Loucy (cell line): ENCODE measurements around the gene CADM2.

Experiments used
- H2AFZ ChIP-seq: fragments of 200-600 bp; sonication (generic); 2 replicates; pipeline ENCODE4 v1.6.0; 2016; ENCODE audit warnings: antibody characterized with exemption, mild to moderate bottlenecking, low read length, moderate library complexity
- H3F3A ChIP-seq: fragments of 200-600 bp; 2 replicates; pipeline ENCODE4 v1.6.0; 2016; ENCODE audit warnings: antibody characterized with exemption, low read depth, mild to moderate bottlenecking
- H3K27me3 ChIP-seq: fragments of 200-600 bp; sonication (generic); 2 replicates; pipeline ENCODE4 v1.6.1; 2014; ENCODE audit warnings: low read length, mild to moderate bottlenecking; ENCODE audit not compliant: insufficient read depth, poor library complexity, severe bottlenecking
- H3K36me3 ChIP-seq: fragments of 200-600 bp; sonication (generic); 2 replicates; pipeline ENCODE4 v1.6.1; 2016; ENCODE audit warnings: low read length; ENCODE audit not compliant: insufficient read depth
- H3K4me1 ChIP-seq: fragments of 200-600 bp; sonication (generic); 2 replicates; pipeline ENCODE4 v1.5.1; 2014; ENCODE audit warnings: low read length, mild to moderate bottlenecking; ENCODE audit not compliant: insufficient read depth, poor library complexity, severe bottlenecking
- H3K4me2 ChIP-seq: fragments of 200-600 bp; sonication (generic); 2 replicates; pipeline ENCODE4 v1.6.0; 2014; ENCODE audit warnings: antibody characterized with exemption, low read length, low read depth, mild to moderate bottlenecking; ENCODE audit not compliant: poor library complexity, severe bottlenecking
- H3K4me3 ChIP-seq: fragments of 200-600 bp; sonication (generic); 2 replicates; pipeline ENCODE4 v1.5.1; 2014; ENCODE audit warnings: low read length, mild to moderate bottlenecking, mixed read lengths; ENCODE audit not compliant: poor library complexity, severe bottlenecking
- H3K79me2 ChIP-seq: fragments of 200-600 bp; sonication (generic); 2 replicates; pipeline ENCODE4 v1.6.1; 2014; ENCODE audit warnings: low read length; ENCODE audit not compliant: insufficient read depth
- H3K9ac ChIP-seq: fragments of 200-600 bp; sonication (generic); 2 replicates; pipeline ENCODE4 v1.6.0; 2014; ENCODE audit warnings: mild to moderate bottlenecking, low read depth, low read length, moderate library complexity; ENCODE audit not compliant: poor library complexity, severe bottlenecking
- H3K9me2 ChIP-seq: fragments of 200-600 bp; sonication (generic); replicated peaks from 2 replicates; pipeline ENCODE4 v1.6.1; 2016; ENCODE audit warnings: low read depth, low read length, mixed read lengths
- H3K9me3 ChIP-seq: fragments of 200-600 bp; sonication (generic); 2 replicates; pipeline ENCODE4 v1.6.1; 2014; ENCODE audit warnings: mild to moderate bottlenecking, antibody characterized with exemption, low read length, low read depth; ENCODE audit not compliant: insufficient read depth
- H4K20me1 ChIP-seq: fragments of 200-600 bp; sonication (generic); 2 replicates; pipeline ENCODE4 v1.6.0; 2014; ENCODE audit warnings: antibody characterized with exemption, low read length, mild to moderate bottlenecking; ENCODE audit not compliant: insufficient read depth, poor library complexity, severe bottlenecking
- EZH2phosphoT487 ChIP-seq: fragments of 200-600 bp; IDR thresholded peaks from 2 replicates; pipeline ENCODE4 v1.6.1; 2018; ENCODE audit warnings: antibody characterized with exemption, mild to moderate bottlenecking, moderate library complexity, borderline replicate concordance
- TF ChIP-seq, protein P1 (sequence below): fragments of 200-600 bp; sonication (generic); conservative IDR thresholded peaks from 2 replicates; pipeline ENCODE4 v1.5.1; 2014; ENCODE audit warnings: mild to moderate bottlenecking, antibody characterized with exemption, low read length

Gene CADM2

DNA sequence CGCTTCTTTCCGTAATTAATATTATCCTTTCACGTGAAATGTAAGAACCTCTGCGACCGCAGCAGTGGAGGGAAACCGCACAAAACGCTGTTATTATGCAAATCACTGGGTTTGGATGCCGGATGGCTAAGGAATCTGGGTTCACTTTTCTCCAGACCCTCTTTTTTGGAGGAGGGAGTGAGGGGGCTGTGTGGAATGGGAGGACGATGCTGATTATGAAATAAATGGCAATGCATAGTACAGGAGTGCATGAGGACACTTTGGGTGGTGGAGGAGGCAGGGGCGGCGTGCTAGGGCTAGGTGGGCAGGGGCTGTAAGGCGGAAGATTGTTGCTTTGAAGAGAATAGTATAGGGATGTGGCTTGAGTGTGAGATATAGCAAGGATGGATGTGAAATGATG is 1.8 kb downstream of the CADM2 start:
- H3K79me2 ChIP-seq, result no peaks in the 10 kb centered on the region
- H4K20me1 ChIP-seq, result no peaks in the 10 kb centered on the region
- no peak overlapping the region for H3K4me2 ChIP-seq
- TF ChIP-seq, protein P1, sequence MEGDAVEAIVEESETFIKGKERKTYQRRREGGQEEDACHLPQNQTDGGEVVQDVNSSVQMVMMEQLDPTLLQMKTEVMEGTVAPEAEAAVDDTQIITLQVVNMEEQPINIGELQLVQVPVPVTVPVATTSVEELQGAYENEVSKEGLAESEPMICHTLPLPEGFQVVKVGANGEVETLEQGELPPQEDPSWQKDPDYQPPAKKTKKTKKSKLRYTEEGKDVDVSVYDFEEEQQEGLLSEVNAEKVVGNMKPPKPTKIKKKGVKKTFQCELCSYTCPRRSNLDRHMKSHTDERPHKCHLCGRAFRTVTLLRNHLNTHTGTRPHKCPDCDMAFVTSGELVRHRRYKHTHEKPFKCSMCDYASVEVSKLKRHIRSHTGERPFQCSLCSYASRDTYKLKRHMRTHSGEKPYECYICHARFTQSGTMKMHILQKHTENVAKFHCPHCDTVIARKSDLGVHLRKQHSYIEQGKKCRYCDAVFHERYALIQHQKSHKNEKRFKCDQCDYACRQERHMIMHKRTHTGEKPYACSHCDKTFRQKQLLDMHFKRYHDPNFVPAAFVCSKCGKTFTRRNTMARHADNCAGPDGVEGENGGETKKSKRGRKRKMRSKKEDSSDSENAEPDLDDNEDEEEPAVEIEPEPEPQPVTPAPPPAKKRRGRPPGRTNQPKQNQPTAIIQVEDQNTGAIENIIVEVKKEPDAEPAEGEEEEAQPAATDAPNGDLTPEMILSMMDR, result no peak
- TF ChIP-seq EZH2phosphoT487, result no peak
- no peak overlapping the region for H3K9ac ChIP-seq
- H3K27me3 ChIP-seq, result no peaks in the 10 kb centered on the region
- no peaks in the 10 kb centered on the region for H3K36me3 ChIP-seq
- H3K4me3 ChIP-seq, result no peak overlapping the region
- H3K9me3 ChIP-seq, result no peaks in the 10 kb centered on the region
- H2AFZ ChIP-seq, result no peak overlapping the region
- H3K9me2 ChIP-seq, result no peaks in the 10 kb centered on the region
- no peaks in the 10 kb centered on the region for H3F3A ChIP-seq
- H3K4me1 ChIP-seq, result no peaks in the 10 kb centered on the region

DNA sequence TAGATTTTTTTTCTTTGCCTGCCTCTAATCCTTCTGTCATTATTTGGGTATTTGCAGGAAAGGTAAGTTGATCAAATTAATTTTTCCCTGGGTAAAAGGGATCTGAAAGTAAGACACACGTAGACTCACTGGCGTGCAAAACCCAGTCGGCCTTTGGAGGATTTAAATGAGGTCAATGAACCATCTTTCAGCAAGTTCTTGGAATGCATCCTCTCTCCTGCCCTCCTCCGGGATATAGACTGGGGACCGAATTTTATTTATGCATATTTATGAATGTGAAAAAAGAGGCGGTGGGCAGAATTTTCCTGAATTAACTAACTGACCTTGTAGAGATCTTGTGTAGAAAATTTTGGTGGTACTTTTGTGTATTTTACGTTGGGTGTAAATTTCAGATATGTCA is 2.2 kb downstream of the CADM2 start:
- Histone ChIP-seq H3K4me2 (no peak overlapping the region), H3K4me3 (no peak overlapping the region), H3K36me3 (no peaks in the 10 kb centered on the region)

DNA sequence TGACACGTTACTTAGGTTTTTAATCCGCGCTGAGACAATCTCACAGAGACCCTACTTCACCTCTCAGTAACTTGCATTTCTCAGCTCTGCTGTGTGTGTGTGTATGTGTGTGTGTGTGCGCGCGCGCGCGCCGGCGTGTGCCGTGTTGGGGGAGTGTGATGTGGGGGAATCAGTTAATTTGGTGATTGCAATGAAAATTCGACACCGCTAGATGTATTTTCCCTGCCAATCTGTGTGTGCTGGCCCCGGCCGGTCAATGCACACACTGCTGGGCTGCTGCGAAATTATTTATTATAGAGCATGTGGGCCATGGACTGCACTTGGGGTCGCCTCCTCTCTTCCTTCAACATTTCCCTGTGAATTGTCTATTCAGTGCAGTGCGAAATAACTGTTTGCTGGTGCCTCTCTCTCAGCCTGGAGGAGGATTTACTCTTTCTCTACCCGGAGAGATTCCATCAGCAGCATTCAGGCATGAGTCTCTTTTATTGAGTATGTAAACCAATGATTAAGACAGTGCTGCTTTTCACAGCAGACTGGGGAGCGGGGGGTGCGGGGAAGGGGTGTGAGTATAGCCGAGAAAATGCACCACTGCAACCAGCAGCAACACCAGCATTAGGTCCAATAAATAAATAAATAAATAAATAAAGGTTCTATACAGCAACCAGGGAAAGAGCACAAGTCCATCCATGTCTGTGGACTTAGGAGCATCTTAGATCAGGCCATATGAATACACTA is 2.9 kb downstream of the CADM2 start:
- H2AFZ ChIP-seq, result no peak overlapping the region
- H3K9ac ChIP-seq, result no peak overlapping the region
- no peaks in the 10 kb centered on the region for H3K4me1 ChIP-seq
- H3K79me2 ChIP-seq, result no peaks in the 10 kb centered on the region
- H3K36me3 ChIP-seq, result no peaks in the 10 kb centered on the region
- H3F3A ChIP-seq, result no peaks in the 10 kb centered on the region
- H3K4me3 ChIP-seq, result no peak overlapping the region
- no peaks in the 10 kb centered on the region for H4K20me1 ChIP-seq
- H3K9me2 ChIP-seq, result no peaks in the 10 kb centered on the region
- H3K9me3 ChIP-seq, result no peaks in the 10 kb centered on the region
- no peak overlapping the region for H3K4me2 ChIP-seq
- H3K27me3 ChIP-seq, result no peaks in the 10 kb centered on the region
- no peak for TF ChIP-seq EZH2phosphoT487
- TF ChIP-seq, protein P1, result no peak

More for the DNA sequence above, 2.2 kb downstream of the CADM2 start:
- no peak for TF ChIP-seq EZH2phosphoT487
- TF ChIP-seq, protein P1, result no peak
- Histone ChIP-seq H3K9ac (no peak overlapping the region), H3K9me3 (no peaks in the 10 kb centered on the region), H3K9me2 (no peaks in the 10 kb centered on the region), H3K27me3 (no peaks in the 10 kb centered on the region), H2AFZ (no peak overlapping the region), H3K79me2 (no peaks in the 10 kb centered on the region), H4K20me1 (no peaks in the 10 kb centered on the region), H3F3A (no peaks in the 10 kb centered on the region), H3K4me1 (no peaks in the 10 kb centered on the region)
